Pons (tissue), 1 donor: ENCODE results near the gene RTL10.

Source experiments
- DNase-seq: peaks from one replicate; pipeline ENCODE4 v3.0.0-alpha.2; 2016; ENCODE audit warnings: low spot score

RTL10 gene

DNA sequence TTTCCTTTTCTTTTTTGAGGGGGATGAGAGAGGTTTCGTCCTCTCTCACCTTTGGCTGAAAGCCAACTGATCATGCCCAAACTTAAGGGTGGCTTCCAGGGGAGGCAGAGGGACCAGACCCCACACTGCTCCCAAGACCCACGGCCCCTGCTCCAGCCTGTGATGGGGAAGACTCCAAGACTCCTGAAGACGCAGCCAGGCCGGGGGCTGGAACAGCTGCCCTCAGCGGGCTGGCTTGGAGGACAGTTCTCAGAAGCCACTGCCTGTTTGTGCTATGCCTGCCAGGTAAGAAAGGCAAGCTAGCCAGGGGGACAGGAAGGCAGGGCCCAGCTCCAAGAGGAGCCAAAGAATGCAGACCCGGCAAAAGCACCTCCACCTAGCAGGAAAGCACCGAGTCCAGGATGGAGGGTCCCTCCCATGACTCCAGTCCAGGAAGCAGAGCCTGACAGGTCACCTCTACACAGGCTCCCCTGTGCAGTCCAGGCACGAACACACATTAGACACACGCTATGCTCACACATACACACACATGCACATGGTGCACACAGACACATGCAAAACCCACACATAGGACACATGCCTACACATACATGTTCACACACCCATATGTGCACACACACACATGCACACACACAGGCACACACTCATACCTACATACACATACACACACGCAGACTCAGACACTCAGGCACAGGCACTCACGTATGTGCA is 31.3 kb downstream of the RTL10 start:
- no peak for DNase-seq

DNA sequence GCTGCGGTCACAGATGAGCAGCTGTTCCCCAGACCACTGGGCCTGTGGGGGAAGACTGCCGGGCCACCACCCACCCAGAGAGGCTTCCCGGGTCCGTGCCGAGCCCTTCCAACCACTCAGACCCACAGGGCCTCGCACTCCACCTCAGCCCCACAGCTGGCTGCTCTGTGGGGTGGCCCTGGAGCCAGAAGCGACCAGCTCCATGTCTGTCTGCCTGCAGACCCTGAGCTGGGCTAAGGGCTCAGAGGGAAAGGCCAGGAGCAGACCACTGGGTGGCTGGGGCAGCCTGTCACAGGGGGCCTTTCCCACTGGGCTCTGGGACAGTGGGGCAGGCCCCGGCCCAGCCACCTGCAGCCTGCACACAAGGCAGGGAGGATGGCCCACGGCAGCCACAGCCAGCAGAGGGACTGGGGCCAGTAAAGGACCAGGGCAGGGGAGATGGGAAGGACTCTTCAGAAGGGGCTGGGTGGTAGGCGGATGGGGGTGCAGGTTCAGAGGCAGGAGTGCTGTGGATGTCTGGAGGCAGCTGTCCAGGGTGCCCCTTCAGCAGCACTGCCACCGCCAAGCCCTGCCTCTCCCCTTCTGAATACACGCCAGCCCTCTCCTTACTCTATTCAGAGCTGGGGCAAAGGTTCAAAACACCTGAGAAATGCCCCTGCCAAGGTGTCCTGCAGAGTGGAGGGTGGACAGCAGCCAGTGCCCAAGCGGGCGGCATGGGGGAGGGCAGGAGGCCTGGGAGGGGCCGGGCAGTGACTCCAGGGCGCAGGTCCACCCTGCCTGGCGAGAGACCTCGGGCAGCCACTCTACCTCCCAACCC is 32.2 kb downstream of the RTL10 start:
- DNase-seq = no peak

DNA sequence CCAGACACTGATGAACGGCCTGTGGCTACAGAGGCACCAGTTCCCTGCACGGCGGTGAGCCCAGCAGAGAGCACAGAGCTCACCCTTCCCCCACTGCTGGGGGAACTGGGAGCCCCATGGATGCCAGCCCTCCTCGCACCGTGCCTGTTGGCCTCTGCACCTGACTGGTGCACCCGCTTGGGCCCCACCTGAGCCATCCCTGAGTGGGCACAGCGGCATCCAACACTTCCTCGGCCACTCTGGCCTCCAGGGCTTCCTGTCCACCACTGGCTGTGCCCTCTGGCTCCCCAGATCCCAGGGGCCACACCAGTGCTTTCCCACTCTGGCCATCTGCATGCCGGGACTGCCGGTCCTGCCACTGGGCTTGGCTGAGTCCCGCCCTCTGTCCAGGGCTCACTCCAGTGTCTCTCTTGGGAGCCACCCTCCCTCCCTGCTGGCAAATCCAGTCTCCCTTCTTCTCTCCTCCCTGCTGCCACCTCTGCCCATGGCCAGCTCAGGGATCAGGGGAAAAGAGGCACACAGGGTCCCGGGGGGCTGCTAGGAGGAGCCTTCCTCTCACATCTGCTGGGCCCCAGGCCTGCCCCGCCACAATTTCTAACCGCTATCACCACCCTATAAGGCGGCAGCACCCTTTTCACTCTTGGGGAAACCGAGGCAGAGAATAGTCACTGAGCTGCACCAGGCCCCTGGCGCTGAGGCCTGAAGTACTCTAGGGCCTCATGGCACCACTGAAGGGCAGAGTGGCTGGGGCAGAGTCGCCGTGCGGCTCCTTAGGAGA is 33.0 kb downstream of the RTL10 start:
- DNase-seq = no peak

DNA sequence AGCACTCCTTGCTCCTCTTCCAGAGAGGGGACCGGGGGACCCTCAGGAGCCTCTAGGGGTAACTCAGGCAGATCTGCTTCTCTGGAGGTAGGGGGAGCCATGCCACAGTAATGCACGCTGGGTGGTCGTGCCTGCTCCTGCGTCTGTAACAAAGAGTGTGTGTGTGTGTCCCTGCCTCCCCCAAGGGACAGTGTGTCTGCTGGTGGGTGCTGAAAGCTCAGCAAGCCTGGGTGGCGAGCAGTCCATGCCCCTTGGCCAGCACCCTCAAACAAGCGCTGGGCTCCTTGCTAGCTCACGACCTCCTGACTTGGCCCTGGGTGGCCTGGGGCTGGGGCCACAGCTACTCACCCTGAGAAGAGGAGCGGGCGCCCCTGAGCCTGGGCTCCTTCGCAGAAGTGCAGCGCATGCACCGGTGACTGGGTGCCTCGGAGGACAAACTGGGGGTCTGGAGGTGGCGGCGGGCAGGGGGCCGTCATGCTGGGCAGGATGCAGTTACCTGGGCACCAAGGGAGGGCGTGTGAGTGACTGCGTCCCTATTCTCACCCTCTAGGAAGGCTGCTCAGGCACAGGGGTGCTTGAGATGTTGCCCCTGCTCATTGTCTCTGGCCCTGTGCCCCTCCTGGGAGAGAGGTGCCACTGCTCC is 33.7 kb downstream of the RTL10 start:
- no peak for DNase-seq

DNA sequence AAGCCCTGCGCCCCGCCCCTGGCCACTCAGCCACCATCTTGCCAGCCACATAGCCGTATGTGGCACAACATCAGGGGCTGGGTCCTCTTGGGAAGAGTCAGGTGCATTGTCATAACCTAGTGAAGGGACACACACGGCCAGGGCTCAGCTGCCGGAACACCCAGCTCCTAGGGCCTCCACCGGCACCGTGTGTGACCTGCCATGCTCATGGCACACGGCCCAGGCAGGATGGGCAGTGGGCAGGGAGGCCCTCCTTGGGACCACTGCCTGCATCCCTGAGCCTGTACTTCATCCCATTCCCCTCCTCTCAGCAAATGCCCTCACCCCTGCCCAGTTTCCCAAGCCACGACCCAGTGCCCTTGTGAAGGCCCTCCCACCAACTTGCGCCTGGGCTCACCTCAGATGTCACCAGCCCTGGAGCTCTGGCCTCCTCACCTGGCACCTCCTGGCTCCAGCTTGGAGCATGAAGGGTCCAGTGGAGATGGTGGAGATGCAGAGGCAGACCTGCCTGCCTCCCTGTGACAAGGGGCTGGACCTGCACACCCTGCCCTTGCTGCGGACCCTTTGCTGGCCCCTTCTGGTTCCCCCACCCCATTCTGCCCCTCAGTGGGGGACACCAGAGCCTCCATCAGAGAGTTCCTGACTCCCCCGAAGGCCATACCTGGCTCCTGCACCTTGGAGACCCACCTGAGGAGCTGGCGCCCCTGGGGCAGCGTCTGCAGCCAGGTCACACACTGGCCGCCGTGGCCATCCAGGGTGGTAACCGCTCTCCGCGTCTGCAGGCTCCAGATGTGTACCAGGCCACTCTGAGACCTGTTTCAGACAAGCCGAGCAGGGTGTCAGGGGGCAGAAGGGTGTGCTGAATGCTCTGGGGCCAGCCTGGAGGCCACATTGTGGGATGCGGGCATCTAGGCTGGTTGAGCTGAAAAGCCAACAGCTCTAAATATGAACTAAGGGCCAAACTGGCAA is 34.5 kb downstream of the RTL10 start:
- DNase-seq = no peak

DNA sequence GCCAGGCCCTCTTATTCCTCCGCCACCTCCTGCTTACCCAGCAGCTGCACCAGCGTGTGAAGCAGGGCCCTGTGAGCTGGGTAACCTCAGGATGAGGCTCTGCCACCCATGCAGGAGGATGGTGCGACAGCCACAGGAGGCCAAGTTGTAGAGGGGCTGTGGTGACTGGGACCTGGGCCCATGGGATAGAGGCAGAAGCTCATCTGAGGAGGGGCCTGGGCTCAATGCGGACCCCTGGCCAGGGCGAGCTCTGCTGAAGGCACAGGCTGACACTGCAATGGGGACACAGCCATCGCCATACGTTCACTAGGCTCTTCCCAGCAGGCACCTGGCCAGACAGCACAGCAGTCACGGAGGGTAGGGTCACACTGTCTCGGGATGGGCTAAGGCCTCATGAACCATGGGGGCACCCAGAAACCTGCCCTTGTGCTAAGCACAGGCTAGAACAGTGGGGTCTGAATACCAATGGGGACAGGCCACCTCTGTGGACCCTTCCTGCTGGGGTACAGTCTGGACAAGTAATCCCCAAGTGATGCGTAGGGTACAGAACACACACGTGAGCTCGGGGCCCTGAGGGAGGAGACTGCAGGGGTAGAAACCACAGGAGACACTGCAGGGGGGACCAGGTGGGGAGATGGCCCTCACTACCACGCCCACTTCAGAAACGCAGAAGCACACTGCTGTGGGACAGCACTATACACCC is 35.3 kb downstream of the RTL10 start:
- no peak for DNase-seq

DNA sequence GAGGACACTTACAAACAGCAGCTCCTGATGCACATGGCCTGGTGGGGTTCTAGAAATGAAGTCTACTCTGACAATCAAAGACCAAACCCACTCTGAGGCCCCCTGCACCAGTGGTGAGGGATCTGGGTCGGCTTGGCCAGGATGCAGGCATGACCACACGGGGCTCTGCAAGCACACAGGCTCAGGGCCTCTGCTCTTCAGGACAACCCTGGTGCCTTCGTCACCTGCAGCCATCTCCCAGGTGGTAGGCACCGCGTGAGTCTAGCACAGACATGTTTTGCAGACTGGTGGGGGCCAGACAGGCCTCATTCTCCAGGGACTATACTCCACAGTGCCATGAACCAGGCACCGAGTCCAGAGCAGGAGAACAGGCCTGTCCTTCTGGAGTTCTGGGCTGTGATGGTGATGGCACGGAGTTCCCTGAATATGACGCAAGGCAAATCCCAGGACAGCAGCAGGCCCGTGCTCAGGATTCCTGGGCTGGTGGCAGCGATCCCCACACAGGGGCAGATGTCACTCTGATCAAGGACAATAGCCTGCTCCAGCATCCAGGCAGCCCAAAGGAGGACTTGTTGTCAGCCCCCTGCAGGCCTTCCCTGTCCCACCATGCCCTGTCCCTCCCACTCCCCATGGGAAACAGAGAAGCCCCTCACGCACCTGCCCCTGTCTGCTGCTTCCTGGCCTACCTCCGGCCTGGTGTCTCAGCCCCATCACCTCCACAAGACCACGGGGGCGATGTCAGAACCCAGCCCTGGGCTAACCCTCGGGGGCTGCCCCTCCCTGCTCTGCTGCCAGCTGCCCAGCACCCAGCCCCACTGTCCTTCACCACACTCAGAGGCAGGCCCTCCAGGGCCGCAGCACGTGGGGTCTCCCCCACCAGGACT is 36.1 kb downstream of the RTL10 start:
- DNase-seq = no peak

DNA sequence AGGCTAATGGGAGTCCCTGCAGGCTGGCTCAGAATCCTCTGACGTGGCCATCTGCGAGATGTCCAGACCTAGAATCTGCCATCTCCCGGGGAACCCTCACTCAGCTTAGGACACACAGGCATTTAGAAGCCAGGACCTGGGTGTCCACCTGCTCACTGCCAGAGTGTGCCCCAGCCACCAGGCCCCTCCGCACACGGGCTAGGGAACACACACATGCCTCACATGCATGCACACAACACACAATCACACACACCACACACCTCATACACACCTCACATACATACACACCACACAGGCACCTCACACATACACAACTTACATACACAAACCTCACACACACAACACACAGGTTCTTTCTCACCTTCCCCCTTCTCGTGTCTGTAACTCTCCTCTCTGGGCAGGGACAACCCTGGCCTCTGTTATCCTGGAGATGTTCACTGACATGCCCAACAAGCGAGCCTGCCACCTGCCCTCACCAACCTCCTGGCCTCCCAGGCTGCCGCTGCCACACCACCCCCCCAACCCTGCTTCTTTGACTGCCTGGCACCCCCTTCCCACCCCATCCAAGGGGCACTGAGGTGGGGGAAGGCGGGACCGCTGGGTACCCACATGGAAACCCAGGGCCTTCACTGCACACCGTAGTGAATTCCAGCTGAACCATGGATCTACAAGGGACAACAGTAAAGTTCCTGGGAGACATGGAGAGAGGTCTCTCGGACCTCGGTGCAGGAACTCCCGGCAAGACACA is 38.1 kb downstream of the RTL10 start:
- no peak for DNase-seq

DNA sequence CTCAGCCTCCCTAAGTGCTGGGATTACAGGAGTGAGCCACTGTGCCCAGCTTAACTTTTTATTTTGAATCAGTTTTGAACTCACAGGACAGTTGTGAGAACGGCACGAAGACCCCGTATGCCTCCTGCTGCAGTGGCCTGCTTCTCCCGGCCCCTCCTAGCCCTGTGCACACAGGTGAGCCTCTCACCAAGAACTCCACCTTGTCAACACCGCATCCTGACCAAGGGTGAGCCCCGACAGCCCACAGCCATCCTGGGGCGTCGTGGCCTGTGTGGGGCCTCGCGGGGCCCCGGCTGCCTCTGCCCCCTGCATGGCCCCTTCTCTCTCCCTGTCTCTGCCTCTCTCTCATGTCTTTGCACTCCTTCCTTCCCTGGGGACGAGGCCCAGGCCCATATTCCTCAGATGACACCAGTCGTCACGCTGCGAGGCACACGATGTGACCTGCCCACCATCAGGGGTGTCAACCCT is 38.8 kb downstream of the RTL10 start:
- DNase-seq = no peak

DNA sequence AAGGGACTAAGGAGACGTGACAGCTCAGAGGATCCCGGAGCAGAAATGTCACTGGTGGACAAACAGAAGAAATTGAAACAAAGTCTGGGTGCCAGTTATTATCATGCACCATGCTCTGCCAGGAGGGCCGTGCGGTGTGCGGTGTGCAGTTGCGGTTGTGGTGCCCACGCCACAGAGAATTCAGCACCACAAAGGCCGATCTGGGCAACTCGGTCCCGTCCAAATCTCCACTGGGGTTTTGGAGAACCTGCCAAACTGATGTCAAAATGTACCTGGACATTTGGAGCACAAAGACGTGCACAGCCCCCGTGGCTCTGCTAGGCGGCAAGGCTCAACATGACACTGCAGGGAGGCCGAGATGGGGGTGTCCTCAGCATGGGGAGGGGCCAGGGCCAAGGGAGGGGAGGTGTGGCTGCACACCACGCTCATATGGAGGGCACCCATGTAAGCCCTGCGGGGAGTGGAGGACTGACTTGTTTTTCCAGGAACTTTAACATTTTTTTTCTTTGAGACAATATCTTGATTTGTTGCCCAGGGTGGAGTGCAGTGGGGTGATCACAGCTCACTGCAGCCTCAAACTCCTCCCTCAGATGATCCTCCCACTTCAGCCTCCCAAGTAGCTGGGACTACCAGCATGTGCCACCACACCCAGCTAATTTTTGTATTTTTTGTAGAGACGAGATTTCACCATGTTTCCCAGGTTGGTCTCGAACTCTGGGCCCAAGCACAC is 39.4 kb downstream of the RTL10 start:
- DNase-seq = no peak

DNA sequence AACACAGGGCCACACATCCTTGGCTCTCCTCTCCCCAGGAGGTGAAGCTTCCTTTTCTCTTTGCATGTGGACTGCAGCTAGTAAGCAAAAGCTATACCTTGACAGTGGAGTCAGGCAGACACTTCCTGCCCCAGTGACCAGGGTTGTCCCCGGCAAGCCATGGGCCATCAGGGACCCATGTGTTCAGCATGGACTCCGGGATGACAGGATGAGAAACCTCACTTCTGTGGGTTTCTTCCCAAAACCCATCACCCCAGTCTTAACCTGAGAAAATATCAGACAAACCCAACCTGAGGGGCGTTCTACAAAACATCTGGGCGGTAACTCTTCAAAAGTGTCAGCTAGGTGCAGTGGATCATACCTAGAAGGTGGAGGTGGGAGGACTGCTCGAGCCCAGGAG is 40.2 kb downstream of the RTL10 start:
- DNase-seq = no peak

DNA sequence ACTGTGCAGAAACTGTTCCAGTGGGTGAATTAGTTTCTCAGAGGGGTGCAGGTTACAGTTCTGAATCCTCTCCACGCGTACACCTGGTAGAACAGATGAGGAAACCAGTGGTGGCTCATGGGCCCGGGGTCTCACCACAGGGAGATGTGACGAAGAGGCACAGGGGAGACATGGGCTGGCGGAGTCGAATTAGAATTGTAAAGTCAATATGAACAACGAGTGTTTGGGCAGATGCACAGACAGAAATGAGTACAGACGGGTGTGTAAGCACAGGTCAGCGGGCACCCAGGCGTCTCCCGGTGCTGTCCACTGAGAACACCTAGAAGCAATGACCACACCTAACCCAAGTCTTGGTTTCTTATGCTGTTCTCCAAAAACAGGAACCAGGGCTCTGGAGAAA is 41.8 kb downstream of the RTL10 start:
- no peak for DNase-seq

DNA sequence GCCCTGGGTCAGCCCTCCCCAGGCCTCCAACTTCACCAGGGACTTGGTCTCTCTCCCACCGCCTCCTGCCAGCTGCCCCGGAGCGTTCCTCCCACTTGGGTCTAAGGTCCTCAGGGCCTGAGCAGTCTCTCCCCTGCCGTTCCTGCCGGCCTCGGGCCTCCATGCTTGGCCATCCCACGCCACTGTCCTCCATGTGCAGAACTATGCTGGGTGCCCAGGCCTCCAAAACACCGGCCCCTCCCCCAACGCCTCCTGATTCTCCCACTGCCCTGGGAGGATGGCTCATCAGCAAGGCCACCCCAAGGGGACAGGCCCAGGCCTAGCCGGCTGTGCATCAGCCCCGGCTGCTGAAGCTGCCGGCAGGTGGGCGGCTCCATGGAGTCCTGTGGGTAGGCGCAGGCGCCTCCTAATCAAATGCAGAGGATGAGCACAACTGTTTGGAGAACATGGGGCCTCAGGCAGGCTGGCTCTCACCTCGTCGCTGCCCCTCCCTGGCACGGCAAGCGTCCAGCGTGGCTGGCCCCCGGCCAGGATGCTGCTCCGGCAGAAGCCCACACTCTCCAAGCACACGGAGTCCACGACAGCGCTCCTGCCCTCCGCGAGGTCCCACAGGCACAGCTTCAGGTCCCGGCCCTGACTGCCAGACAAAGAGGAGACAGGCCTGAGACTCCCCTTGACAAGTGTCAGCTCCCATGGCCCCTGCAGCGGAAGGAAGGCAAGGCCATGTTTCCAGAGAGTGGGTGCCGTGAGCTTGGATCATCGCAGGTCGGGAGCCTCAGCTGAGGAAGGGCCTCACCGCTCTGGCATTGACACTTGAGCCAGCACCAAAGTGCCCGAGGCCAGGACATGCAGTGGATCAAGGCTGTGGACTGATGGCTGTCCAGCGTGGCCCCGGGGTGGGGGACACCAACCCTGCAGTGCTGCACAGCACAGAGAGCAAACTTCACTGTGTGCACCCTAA is 42.6 kb downstream of the RTL10 start:
- no peak for DNase-seq

DNA sequence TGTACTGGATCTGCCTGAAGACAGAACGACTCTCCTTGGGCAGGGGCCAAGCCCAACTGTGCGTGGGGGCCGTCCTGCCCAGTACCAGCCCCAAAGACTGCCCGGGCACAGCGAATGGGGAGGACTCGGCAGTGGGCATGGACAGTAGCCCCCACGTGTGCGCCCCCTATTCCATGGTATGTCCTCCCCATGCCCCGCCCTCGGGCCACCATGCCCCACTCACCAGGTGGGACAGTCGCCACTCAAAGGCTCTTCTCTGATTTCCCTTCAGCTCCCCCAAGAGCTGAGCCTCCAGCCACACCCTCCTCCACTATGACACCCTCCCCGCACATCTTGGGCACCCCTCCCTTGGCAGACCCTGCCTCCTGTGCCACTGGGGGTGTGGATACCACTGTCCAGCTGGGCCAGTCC is 43.5 kb downstream of the RTL10 start:
- no peak for DNase-seq

DNA sequence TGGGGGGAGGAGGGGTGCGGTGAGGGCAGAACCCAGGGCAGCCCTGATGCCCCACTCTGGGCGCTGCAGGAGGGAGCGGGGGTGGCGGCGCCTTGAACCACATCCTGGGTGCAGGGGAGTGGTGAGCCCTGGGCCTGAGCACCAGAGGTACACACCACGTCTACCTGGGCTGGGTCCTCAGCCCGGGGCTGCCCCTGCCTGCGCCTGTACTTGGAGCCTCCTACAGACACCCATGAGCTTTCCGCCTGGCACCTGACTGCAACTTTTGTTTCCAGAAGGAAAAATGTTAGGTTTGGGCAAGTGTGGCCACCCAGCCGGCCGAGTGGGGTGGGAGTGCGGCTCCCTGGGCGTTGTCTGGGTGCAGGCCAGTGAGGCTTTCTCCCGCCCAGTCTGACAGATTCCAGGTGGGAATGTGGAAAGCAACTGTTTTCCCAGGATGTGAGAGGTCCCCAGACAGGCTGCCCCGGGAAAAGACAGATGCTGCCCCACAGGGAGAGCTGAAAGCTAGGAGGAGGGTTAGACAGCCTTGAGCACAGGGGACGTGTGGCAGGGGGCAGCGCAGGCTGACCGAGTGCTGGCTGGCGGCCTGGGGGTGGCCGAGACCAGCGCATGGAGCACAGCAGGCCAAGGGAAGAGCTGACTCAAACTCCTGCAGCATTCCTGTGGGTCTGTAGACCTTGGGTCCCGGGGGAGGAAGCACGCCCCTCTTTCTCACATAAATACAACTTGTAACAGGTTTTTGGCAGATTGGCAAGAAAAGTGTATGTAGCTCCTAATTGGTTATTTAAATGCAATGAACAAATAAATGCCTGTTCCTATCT is 44.1 kb downstream of the RTL10 start:
- no peak for DNase-seq

DNA sequence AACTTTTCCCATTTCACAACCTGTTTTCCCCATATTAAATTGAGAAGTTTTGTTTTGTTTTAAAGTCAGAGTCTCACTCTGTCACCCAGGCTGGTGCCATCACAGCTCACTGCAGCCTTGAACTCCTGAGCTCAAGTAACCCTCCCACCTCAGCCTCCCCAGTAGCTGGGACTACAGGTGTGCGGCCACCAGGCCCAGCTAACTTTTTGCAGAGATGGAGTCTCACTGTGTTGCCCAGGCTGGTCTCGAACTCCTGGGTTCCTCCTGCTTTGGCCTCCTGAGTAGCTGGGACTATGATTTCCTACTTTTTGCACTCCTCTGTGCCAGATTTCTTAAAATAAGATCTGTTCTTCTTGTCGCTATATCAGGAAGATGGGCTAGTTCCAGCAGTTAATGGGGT is 44.9 kb downstream of the RTL10 start:
- no peak for DNase-seq
